Coronary artery (tissue), 2 donors: ENCODE results near the gene HIVEP2.

Source experiments
- DNase-seq: peaks from one replicate; pipeline ENCODE4 v3.0.0-alpha.2; 2017; ENCODE audit warnings: low spot score
- H3K27ac ChIP-seq, 2 donors: fragments of 200-600 bp; sonication (generic); one replicate each; pipeline ENCODE4 v1.5.1; 2016 to 2019
- H3K4me3 ChIP-seq: fragments of 200-600 bp; sonication (generic); 2 replicates; pipeline ENCODE4 v1.5.1; 2016; ENCODE audit warnings: mild to moderate bottlenecking, moderate library complexity
- TF ChIP-seq, protein P1 (sequence below): fragments of 200-600 bp; sonication (generic); IDR thresholded peaks from one replicate; pipeline ENCODE4 v1.5.1; 2019; ENCODE audit warnings: antibody characterized with exemption

Gene HIVEP2

DNA sequence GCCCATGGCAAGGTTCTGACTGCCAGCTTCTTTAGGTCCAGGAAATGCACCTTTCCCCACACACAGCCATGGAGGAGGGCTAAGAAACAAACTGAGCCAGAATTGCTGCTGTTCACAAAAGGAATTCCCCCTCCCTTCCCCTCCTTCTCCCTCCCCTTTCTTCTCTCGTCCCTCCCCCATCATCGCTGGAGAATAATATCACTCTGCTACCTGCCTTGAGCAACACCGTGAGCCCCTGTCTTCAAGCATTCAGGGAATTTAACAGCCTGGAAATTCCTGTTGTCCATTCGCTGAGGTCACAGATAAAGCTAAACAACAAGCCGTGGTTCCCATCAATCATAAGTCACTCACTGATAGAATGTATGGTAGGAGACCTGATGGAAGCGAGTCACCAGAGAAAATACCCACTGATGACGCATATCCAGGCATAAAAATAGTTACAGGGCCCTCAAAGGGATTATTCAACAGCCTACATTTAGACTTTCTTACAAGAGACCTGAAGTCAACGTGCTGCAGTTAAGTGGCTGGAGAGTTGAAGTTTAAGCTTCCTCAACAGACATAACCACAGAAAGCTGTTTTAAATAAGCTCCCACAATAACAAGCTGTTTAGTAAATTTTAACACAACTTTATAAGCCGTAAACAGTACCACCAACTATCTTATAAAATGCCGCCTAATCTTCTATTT lies 59.7 kb downstream of the HIVEP2 start:
- no peak for DNase-seq
- Histone ChIP-seq H3K4me3 (peak overlapping the region; percentile 66), H3K27ac (peak overlapping the region; percentile 30 to 73)
- TF ChIP-seq, protein P1, sequence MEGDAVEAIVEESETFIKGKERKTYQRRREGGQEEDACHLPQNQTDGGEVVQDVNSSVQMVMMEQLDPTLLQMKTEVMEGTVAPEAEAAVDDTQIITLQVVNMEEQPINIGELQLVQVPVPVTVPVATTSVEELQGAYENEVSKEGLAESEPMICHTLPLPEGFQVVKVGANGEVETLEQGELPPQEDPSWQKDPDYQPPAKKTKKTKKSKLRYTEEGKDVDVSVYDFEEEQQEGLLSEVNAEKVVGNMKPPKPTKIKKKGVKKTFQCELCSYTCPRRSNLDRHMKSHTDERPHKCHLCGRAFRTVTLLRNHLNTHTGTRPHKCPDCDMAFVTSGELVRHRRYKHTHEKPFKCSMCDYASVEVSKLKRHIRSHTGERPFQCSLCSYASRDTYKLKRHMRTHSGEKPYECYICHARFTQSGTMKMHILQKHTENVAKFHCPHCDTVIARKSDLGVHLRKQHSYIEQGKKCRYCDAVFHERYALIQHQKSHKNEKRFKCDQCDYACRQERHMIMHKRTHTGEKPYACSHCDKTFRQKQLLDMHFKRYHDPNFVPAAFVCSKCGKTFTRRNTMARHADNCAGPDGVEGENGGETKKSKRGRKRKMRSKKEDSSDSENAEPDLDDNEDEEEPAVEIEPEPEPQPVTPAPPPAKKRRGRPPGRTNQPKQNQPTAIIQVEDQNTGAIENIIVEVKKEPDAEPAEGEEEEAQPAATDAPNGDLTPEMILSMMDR, result no peak

DNA sequence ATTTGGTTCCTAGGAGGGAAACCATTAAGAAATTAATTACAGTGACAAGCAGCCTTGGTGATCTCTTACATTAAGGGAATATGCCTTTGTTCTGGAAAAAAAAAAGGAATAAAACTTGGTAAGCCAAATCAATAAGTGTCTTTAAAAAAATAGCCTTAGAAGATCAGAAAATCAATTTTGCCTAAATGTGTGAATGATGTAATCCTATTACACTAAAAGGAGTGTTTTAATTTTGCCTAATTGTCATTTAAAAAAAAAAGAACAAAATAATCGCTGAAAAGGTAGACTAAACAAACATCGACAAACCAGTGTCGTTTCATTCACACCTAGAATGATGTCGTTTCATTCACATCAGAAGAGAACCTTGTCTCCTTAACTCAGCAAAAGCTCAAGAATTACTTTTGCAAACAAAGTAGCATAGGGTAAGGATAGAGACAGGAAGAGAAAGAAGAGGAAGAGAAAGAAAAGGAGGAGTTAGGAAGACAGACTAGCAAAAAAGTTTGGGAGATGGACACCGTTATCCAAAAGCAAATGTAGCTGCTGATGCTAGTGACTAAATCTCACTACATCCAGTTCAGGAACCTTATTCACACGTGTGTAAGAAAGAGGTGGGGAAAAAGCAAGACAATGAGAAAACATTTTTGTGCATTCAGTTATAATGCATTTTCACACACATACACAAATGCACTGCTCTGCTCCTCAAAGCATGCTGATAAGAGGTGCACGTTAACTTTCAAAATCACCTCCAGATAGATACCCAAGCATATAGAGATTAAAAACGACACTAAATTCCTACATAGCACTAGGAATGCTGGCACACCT lies 60.6 kb downstream of the HIVEP2 start:
- no peak for DNase-seq
- H3K4me3 ChIP-seq, result peak overlapping the region; percentile 66
- TF ChIP-seq, protein P1, result no peak
- peak overlapping the region in 1 of 2 donors; percentile 73 for H3K27ac ChIP-seq

DNA sequence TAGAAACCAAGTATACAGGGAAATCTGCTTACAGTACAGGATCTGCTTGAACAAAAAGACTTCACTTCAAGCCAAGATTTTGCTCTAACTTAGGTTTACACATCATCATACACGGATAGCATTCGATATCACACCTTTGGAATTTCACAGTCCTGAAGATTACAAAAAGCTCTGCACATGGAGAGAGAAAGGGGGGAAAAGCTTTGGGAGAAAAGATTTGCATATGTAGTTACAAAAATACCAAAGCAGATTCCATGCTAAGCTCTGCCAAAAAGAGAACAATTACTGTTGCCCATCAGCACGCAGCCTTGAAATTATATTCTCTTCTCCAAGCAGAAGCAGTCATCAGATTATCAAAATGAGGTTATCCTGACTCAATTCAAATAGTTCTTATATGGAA lies 62.0 kb downstream of the HIVEP2 start:
- TF ChIP-seq, protein P1, result no peak
- Histone ChIP-seq H3K4me3 (no peak overlapping the region), H3K27ac (no peak overlapping the region)
- DNase-seq, result no peak

DNA sequence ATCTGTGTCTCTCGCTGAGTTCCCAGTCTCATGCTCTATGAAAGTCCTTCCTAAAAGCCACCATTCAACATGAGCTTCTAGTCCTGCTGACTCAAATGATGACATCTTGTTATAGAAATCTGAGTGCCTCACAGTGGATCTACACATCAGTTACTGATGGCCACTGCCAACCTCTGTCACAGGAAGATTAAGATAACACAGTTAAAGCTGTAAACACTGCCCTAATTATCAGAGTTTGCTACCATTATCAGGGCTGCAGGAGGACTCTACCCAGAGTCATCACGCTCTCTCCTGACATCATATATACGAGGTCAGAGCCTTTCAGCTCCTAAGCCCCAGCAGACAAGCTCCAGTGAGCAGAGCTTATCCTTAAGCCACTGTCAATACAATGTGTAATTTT lies 63.2 kb downstream of the HIVEP2 start:
- Histone ChIP-seq H3K27ac (no peak overlapping the region), H3K4me3 (no peak overlapping the region)
- TF ChIP-seq, protein P1, result no peak
- no peak for DNase-seq

DNA sequence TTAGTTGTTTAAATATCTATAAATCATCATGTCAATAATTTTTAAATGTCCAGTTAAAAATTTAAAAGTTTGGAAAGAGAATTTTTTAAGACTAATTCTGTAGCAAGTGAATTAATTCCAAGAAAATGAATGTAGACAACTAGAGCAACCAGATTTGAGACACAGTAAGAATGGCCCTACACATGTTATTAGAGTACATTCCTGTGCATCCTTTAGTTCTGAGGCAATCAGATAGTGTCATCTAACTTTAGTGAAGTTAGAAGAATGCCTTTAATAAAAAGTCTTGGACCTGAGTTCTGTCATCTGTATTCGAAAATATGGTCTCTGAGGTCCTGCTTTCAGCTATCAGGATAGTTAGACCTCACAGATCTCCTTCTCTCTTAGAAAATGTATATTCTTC lies 63.7 kb downstream of the HIVEP2 start:
- Histone ChIP-seq H3K4me3 (no peak overlapping the region), H3K27ac (no peak overlapping the region)
- no peak for DNase-seq
- TF ChIP-seq, protein P1, result no peak

DNA sequence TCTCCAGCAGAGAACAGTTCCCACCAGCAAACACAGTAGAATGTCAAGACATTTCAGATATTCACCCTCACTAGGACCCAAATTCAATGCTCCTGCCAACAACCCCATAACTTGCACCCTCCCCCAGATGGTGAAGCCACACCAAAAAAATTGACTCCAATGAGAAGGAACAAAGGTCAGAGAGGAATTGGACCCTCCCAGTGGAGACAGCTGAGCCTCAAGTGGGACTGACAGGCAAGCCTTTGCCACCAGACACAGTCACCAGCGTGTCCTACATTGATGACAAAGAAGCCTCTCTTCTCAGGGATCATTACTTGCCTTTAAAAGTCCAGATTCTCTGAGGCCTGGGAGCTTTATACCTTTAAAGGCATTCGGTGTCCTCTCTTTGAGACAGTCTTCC lies 64.8 kb downstream of the HIVEP2 start:
- no peak for DNase-seq
- TF ChIP-seq, protein P1, result no peak
- H3K4me3 ChIP-seq, result no peak overlapping the region
- no peak overlapping the region for H3K27ac ChIP-seq

DNA sequence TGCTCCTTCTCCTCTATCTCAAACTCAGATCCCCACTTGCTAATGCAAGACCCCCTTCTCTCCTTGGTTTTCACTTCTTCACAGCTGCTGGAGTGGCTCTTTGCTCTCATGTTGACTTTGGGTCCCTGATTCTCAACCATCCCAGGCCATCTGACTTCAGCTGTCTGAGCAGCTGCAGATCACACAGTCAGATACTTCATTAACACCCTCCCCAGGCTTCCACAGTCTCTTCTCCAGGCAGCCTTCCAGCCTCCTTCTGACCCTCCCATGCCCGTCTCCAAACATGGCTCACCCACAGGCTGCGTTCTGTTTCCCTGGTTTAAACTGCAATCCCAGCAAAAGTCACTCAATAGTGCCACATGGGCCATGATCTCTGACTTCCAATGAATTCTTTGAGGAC lies 65.4 kb downstream of the HIVEP2 start:
- DNase-seq, result no peak
- H3K4me3 ChIP-seq, result no peak overlapping the region
- TF ChIP-seq, protein P1, result no peak
- no peak overlapping the region for H3K27ac ChIP-seq
